HepG2 (cell line): Measurements from ENCODE around the gene TUBB4A. TPM values are rescaled to one million over a fixed set of nuclear protein-coding genes. Genes with fewer than 3 reads are reported as not detected.

Experiments used
- ARID4A ChIP-seq: sonication (generic); formaldehyde crosslinking; IDR thresholded peaks from 2 replicates; pipeline ENCODE4 v1.5.0; 2020; ENCODE audit warnings: mild to moderate bottlenecking, missing genetic modification reagents, borderline replicate concordance
- ATRX ChIP-seq: sonication (generic); formaldehyde crosslinking; IDR thresholded peaks from 2 replicates; pipeline ENCODE4 v1.4.0; 2020; ENCODE audit warnings: missing genetic modification reagents, borderline replicate concordance
- BCL6 ChIP-seq: IDR thresholded peaks from 2 replicates; pipeline ENCODE4 v1.6.1; 2016; ENCODE audit warnings: missing genetic modification reagents, missing compliant biosample characterization
- EP300 ChIP-seq, 3 experiments: sonication (generic) in 1 of 3; formaldehyde crosslinking in 1 of 3; IDR thresholded peaks; 2 replicates each; pipeline versions ENCODE4 v1.5.1 to v1.6.1; 2011 to 2020; ENCODE audit warnings: low read depth in 2 of 3, low read length in 2 of 3, borderline replicate concordance in 1 of 3, improper control_type of control experiment in 1 of 3, mild to moderate bottlenecking in 1 of 3, missing genetic modification reagents in 1 of 3, moderate library complexity in 1 of 3
- ESRRA ChIP-seq: sonication (generic); formaldehyde crosslinking; IDR thresholded peaks from 2 replicates; pipeline ENCODE4 v1.5.1; 2020; ENCODE audit warnings: mild to moderate bottlenecking, low read depth, missing genetic modification reagents
- FOXP1 ChIP-seq, 2 experiments: fragments of 450-650 bp in 1 of 2; IDR thresholded peaks; 2 replicates each; pipeline ENCODE4 v1.6.1; 2017 to 2018; ENCODE audit warnings: antibody characterized with exemption in 1 of 2
- KLF16 ChIP-seq, 2 experiments: sonication (generic) in 1 of 2; formaldehyde crosslinking in 1 of 2; IDR thresholded peaks; 2 replicates each; pipeline versions ENCODE4 v1.6.1 to v1.8.0; 2016 to 2023; ENCODE audit warnings: missing genetic modification reagents in 2 of 2, missing compliant biosample characterization in 1 of 2
- NR3C1 ChIP-seq: sonication (generic); formaldehyde crosslinking; IDR thresholded peaks from 2 replicates; pipeline ENCODE4 v1.4.0; 2020; ENCODE audit warnings: missing genetic modification reagents
- PHF5A ChIP-seq: IDR thresholded peaks from one replicate; pipeline ENCODE4 v1.6.1; 2018; ENCODE audit warnings: low read depth, missing genetic modification reagents; ENCODE audit not compliant: unreplicated experiment
- SKI ChIP-seq: fragments of 450-650 bp; IDR thresholded peaks from one replicate; pipeline ENCODE4 v1.6.1; 2018; ENCODE audit warnings: mild to moderate bottlenecking; ENCODE audit not compliant: partially characterized antibody
- SMAD3 ChIP-seq: sonication (generic); formaldehyde crosslinking; IDR thresholded peaks from 2 replicates; pipeline ENCODE4 v1.4.0; 2020; ENCODE audit warnings: missing genetic modification reagents
- ZFP82 ChIP-seq: sonication (generic); formaldehyde crosslinking; IDR thresholded peaks from 2 replicates; pipeline ENCODE4 v1.5.1; 2020; ENCODE audit warnings: mild to moderate bottlenecking, missing genetic modification reagents, borderline replicate concordance
- ZFX ChIP-seq: sonication (generic); formaldehyde crosslinking; IDR thresholded peaks from 2 replicates; pipeline ENCODE4 v1.4.0; 2020; ENCODE audit warnings: mild to moderate bottlenecking, low read depth, missing genetic modification reagents, moderate library complexity
- ZFY ChIP-seq: sonication (generic); formaldehyde crosslinking; IDR thresholded peaks from 2 replicates; pipeline ENCODE4 v1.4.0; 2020; ENCODE audit warnings: missing genetic modification reagents
- ZNF772 ChIP-seq: sonication (generic); formaldehyde crosslinking; IDR thresholded peaks from 2 replicates; pipeline ENCODE4 v1.5.0; 2020; ENCODE audit warnings: mild to moderate bottlenecking, missing genetic modification reagents
- polyA plus RNA-seq, 8 experiments: library from polyadenylated mRNA; depleted of rRNA in 3 of 8; stranded (reverse) in 7 of 8; unstranded in 1 of 8; fragments of >200 nt; fragmentation: Illumina TruSeq in 4 of 8; extraction: Trizol in 4 of 8; gene quantifications; 2 replicates each; pipeline versions ENCODE4 v1.2.1 to v1.2.3, GENCODE V29; 2011 to 2016; ENCODE audit warnings: low read depth in 4 of 8, missing spikeins in 1 of 8, mixed read lengths in 1 of 8; ENCODE audit not compliant: insufficient read depth in 1 of 8
- total RNA-seq, 5 experiments: library from RNA; depleted of rRNA; stranded (reverse); fragments of >200 nt; fragmentation: Illumina TruSeq; extraction: Trizol; gene quantifications; 2 replicates each; pipeline ENCODE4 v1.2.3, GENCODE V29; 2016; ENCODE audit warnings: low read depth in 1 of 5
- TF ChIP-seq, protein P1 (sequence below): sonication (generic); formaldehyde crosslinking; IDR thresholded peaks from 2 replicates; pipeline ENCODE4 v1.4.0; 2020; ENCODE audit warnings: low read depth, missing genetic modification reagents
- TF ChIP-seq, protein P2 (sequence below): sonication (generic); formaldehyde crosslinking; IDR thresholded peaks from 2 replicates; pipeline ENCODE4 v1.4.0; 2020; ENCODE audit warnings: mild to moderate bottlenecking, missing genetic modification reagents
- TF ChIP-seq, protein P3 (sequence below): IDR thresholded peaks from 2 replicates; pipeline ENCODE4 v1.6.1; 2018; ENCODE audit warnings: missing genetic modification reagents

TUBB4A gene
- total and polyA plus RNA-seq, 2 of the 13 experiments (the other 11 are each of a cell fraction or from before 2014, with no cell fraction given) = not detected

DNA sequence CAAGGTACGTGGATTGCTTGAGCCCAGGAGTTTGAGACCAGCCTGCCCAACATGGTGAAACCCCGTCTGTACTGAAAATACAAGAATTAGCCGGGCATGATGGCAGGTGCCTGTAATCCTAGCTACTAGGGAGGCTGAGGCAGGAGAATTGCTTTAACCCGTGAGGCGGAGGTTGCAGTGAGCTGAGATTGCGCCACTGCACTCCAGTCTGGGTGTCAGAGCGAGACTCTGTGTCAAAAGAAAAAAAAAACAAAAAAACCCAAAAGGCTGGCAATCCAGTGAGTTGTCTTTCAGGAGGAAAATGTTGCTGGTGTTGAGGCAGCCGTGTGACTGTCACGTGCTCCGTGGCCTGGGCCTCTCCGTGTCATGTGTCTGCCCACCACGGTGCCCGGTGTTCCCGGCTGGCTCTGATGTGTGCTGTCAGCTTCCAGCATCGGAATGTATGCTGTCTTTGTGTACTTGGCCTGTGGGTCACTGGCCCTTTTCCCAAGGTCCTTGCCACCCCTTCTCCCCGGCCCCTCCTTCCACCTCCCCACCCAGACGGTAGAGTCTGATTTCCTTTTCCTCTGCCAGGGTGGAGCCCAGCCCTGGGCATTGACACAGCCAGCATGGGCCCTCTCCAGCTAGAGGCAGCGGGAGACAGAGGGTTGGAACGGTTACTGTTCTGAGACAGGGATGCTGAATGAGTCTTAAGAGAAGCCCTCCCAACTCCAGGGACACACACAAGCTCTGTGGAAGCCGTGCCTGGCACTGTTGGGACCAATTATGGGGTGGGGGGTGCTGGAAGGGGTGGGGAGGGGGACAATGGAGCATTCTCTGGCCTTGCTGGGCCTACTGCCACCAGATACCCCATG, 7.2 kb upstream of the TUBB4A start (continued):
- TF ChIP-seq ARID4A (CRISPR knock-in tag) (peak; percentile 49; the same call in 1 of the 2 replicates), PHF5A (no peak), ZFY (CRISPR knock-in tag) (peak; percentile 46; the same call in 1 of the 2 replicates), ZFP82 (no peak), ATRX (CRISPR knock-in tag) (no peak), EP300 (IDR thresholded peaks at IDR 0.05; ENCODE audit: low read depth in 2 of 2, low read length in 2 of 2) (peak in 1 of 2 experiments; percentile 23; a peak in 1 of 4 replicates), EP300 (CRISPR knock-in tag; IDR thresholded peaks at IDR 0.05; ENCODE audit: borderline replicate concordance) (peak; percentile 46; the same call in 1 of the 2 replicates), SMAD3 (CRISPR knock-in tag) (peak; percentile 73), BCL6 (CRISPR knock-in tag) (peak; percentile 70), ZFX (CRISPR knock-in tag) (peak; percentile 41; the same call in 1 of the 2 replicates), FOXP1 (IDR thresholded peaks at IDR 0.05) (no peak), FOXP1 (CRISPR knock-in tag; IDR thresholded peaks at IDR 0.05) (peak; percentile 70), NR3C1 (CRISPR knock-in tag) (no peak), SKI (peak; percentile 68), ZNF772 (peak; percentile 59; the same call in 1 of the 2 replicates), ESRRA (0 out of 2 replicates have a peak, but pooled peaks have one; percentile 52), KLF16 (CRISPR knock-in tag; IDR thresholded peaks at IDR 0.05) (peak in 1 of 2 experiments; percentile 70; a peak in 2 of 4 replicates)
- TF ChIP-seq, protein P1, sequence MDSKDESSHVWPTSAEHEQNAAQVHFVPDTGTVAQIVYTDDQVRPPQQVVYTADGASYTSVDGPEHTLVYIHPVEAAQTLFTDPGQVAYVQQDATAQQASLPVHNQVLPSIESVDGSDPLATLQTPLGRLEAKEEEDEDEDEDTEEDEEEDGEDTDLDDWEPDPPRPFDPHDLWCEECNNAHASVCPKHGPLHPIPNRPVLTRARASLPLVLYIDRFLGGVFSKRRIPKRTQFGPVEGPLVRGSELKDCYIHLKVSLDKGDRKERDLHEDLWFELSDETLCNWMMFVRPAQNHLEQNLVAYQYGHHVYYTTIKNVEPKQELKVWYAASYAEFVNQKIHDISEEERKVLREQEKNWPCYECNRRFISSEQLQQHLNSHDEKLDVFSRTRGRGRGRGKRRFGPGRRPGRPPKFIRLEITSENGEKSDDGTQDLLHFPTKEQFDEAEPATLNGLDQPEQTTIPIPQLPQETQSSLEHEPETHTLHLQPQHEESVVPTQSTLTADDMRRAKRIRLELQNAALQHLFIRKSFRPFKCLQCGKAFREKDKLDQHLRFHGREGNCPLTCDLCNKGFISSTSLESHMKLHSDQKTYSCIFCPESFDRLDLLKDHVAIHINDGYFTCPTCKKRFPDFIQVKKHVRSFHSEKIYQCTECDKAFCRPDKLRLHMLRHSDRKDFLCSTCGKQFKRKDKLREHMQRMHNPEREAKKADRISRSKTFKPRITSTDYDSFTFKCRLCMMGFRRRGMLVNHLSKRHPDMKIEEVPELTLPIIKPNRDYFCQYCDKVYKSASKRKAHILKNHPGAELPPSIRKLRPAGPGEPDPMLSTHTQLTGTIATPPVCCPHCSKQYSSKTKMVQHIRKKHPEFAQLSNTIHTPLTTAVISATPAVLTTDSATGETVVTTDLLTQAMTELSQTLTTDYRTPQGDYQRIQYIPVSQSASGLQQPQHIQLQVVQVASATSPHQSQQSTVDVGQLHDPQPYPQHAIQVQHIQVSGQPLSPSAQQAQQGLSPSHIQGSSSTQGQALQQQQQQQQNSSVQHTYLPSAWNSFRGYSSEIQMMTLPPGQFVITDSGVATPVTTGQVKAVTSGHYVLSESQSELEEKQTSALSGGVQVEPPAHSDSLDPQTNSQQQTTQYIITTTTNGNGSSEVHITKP (CRISPR knock-in tag) = peak; percentile 33; the same call in 1 of the 2 replicates
- TF ChIP-seq, protein P2, sequence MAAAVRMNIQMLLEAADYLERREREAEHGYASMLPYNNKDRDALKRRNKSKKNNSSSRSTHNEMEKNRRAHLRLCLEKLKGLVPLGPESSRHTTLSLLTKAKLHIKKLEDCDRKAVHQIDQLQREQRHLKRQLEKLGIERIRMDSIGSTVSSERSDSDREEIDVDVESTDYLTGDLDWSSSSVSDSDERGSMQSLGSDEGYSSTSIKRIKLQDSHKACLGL (CRISPR knock-in tag) = peak; percentile 42; the same call in 1 of the 2 replicates
- TF ChIP-seq, protein P3, sequence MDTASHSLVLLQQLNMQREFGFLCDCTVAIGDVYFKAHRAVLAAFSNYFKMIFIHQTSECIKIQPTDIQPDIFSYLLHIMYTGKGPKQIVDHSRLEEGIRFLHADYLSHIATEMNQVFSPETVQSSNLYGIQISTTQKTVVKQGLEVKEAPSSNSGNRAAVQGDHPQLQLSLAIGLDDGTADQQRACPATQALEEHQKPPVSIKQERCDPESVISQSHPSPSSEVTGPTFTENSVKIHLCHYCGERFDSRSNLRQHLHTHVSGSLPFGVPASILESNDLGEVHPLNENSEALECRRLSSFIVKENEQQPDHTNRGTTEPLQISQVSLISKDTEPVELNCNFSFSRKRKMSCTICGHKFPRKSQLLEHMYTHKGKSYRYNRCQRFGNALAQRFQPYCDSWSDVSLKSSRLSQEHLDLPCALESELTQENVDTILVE = peak; percentile 45; the same call in 1 of the 2 replicates
